DMS114 treated with DMSO at 0.1 percent for 48 hours (cell line): Measurements from ENCODE around the gene LY6G6D.
"Not testable (repeated sequence)": the region's sequence is repeated elsewhere in the genome, so short reads cannot be mapped to it uniquely, and the experiment has no call there.

ENCODE experiments used
- DNase-seq: peaks from one replicate; lab custom pipeline; 2025; ENCODE audit not compliant: unreplicated experiment; lab: John Stamatoyannopoulos, UW

Gene LY6G6D

GRCh38 chr6:31691564-31692108 is 23.5 kb upstream of the LY6G6D start:
- no peak for DNase-seq

- DNase-seq: no peak
Measured at GRCh38 chr6:31692353-31692752, 22.8 kb upstream of the LY6G6D start.

DNA sequence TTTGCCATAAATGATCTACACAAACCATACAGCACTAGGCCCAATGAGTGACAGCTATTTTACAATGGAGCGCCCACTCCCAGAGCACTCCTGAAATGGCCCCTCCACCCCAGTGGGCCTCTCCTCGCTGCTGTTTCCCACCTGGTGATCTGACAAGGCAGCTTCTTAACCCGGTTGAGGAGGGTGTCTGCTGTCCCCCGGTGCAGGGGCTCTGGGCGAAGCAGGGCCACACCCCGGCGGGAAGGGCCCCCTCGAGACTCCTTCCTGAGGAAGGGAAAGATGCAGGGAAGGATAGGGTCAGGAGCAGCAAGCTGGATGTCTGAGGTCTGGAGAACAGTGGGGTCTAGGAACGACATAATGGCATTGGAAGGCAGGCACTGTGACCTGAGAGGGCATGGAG is 22.3 kb upstream of the LY6G6D start:
- no peak for DNase-seq

DNA sequence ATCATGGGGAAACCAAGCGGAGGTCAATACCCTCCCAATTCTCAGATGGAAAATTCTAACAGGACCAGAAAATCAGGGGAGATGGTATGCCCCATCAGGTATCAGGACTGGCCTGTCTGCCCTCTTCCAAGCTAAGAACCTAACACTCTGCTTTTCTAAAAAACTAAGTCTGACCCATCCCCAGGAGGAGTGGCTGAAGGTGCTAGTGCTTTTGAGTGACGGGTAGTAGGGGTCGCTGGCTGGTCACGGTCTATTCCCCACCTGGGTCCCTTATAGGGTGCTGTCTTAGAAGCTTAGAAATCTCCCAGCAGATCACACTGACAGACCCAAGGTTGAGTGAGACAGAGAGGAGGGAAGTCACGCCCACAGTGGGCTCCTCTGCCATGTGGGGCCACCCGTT is 21.6 kb upstream of the LY6G6D start:
- DNase-seq: no peak

DNA sequence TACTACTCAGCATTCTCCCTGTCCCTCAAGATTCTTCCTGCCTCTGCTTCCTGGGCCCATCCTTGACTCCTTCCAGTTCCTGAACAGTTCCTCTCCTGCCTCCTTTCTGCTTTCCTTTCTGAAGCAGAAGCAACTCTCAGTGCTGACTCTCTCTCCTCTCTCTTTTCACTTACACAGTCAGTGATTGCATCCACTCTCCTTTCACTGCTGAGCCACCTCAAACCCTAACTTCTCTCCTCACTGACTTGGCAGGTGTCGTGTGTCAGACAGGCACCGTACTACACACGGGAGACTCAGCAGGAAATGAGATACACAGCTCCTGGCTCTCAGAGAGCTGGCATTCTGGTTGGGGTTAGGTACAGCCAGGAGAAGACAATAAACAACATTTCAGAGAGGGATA is 17.6 kb upstream of the LY6G6D start:
- no peak for DNase-seq

GRCh38 chr6:31700740-31701401 is 14.3 kb upstream of the LY6G6D start:
- no peak for DNase-seq

DNA sequence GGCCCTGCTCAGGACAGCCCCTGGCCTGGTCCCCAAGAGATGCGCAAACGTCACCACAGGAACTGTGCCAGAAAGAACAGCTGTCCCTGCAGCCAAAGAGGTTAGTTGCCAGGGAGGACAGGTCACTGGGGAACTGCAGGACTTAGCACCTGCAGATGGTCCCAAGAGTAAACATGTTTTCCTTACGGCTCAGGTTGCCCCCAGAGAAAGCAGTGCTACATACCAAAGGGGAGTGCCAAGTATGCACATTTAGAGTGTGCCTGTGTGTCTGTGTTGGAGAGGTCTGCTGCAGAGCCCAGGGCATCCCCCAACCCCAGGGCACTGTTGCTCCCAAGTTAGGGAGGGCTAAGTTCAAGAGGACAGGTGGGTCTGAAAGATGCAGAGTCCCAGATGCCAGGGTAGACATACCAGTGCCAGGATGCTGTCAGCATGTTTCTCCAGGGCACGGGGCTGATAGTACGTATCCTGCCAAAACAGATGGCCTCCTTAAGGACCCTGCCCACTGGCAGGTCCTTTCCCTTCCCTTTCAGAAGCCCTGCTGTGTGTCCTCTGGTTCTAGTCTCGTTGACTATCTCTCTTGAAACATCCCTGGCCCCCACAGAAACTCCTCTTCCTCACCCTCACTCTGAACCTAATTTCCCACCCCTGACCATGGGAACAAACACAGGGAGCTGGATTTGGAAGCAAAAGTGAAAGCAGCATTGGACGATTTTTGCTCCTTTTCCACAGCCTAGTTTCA is 13.3 kb upstream of the LY6G6D start:
- no peak for DNase-seq

- no peak for DNase-seq
Measured at GRCh38 chr6:31702405-31702818, 12.7 kb upstream of the LY6G6D start.

DNA sequence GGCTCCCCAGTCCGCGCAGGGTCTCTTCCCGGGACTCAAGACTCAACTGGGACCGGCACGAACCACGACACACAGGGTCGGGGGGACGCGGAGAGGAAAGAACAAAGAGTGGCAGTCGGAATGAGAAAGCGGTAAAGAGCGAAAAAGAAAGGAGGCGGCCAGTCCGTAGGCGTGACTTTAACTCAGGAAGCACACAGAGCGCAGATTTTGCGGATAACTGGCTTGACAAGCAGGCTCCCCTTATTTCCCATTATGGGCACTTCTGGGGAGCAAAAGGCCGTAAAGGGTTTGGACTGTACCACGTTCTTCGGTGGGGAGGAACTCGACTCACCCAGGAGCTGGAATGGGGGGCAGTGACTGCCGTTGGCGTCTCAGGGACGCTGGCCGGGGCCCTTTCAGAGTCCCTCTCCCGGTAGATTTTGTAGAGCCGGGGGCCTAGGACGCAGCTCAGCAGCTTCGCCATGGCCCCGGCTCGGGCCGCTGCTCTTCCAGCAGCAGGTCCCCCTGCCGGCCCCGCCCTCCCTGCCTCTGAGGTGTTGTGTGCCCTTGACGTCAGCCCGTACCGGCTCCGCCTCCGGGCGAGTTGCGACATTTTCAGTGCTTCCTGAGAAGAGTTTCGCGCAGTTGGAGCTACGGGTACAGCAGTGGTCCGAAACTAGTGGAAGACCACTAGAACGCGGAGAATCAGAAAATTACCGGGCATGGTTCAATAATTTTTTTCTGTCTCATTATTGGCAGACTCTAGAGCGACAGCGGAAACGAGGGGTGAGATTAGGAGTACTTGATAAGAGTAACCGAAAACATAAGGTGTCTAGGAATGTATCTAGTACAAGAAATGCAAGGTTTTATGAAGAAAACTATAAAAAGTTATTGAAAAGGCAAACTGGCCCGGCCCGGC is 12.1 kb upstream of the LY6G6D start, which contains the start of gene ABHD16A:
ABHD16A (minus strand) TSS at position 506 of the 898 bp plus-strand sequence; CDS start at position 463, 43 bp downstream.
- peak; percentile 98 for DNase-seq

DNA sequence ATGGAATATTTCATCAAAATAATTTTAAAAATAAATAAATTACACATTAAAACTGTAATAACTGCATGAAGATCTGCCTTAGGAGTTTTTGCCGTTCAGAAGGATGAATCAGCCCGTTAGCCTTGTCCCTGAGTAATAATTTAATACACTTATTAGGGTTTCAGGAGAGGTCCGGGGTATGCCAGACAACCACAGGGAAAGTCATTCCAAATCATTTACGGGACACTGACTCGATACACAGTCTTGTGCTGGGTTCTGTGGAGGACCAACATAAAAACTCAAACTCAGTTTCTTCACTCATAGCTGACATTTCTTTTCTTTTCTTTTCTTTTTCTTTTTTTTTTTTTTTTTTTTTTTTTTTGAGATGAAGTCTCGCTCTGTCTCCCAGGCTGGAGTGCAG is 9.2 kb upstream of the LY6G6D start:
- DNase-seq: no peak

- DNase-seq: no peak
Measured at GRCh38 chr6:31706599-31706998, 8.5 kb upstream of the LY6G6D start, which contains the start of gene LY6G6F. TSS of gene LY6G6F (plus strand) at chr6:31706866. CDS start at chr6:31706907, 41 bp downstream.

- no peak for DNase-seq
Measured at GRCh38 chr6:31707701-31708100, 7.4 kb upstream of the LY6G6D start.

DNA sequence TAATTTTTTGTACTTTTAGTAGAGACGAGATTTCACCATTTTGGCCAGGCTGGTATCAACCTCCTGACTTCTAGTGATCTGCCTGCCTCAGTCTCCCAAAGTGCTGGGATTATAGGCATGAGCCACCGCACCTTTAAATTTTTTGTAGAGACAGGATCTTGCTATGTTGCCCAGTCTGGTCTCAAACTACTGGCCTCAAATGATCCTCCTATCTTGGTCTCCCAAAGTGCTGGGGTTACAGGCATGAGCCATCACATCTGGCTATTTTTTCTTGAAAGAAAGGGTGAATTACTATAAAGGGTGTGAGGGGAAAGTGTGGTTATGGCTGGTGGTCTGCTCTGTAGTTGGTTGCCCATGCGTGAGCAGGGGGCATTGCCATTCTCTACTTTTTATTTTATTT is 6.9 kb upstream of the LY6G6D start:
- no peak for DNase-seq

DNA sequence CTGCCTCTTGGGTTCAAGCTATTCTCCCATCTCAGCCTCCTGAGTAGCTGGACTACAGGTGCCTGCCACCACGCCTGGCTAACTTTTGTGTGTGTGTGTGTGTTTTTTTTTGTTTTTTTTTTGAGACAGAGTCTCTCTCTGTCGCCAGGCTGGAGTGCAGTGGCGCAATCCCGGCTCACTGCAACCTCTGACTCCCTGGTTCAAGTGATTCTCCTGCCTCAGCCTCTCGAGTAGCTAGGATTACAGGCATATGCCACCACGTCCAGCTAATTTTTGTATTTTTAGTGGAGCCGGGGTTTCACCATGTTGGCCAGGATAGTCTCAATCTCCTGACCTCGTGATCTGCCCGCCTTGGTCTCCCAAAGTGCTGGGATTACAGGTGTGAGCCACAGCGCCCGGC is 6.0 kb upstream of the LY6G6D start:
- DNase-seq: not testable (repeated sequence)

GRCh38 chr6:31710523-31711219 is 4.5 kb upstream of the LY6G6D start:
- no peak for DNase-seq

DNA sequence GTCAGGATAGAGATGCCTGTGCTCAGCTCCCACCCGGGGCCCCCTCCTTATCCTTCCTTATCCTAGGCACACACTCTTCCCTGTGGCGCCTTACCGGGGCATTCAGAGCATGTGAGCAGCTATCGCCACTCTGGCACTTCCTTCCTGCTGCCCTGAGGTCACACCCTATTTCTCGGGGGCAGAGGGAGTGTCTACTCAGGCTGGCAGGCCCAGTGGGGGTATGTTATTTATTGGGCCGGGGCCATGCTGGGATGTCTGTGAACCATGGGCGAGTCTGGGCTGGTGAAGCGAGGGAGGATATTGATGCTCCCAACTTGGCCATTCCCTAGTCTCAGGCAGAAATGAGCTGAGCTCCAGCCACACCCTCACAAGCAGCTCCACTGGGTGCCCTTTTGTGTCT is 3.9 kb upstream of the LY6G6D start:
- DNase-seq: no peak

DNA sequence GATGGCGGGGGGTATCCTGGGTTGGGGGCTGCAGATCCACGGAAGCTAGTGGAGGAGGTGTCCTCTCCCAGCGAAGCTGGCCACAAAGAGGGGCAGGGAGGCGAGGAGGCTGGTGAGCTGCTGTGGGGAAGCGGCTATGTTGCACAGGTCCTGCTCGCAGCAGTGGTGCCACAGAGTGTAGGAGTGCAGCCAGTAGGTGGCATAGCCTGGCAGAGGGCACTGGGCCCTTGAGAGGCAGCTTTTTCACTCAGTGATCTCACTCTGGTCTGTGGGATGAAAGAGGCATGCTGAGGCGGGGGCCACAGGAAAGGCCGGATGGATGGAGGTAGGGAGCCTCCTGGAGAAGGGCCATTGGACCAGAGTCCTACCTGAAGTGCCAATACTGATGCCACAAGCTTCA is 2.9 kb upstream of the LY6G6D start:
- no peak for DNase-seq

GRCh38 chr6:31713465-31713864 is 1.7 kb upstream of the LY6G6D start:
- no peak for DNase-seq

DNA sequence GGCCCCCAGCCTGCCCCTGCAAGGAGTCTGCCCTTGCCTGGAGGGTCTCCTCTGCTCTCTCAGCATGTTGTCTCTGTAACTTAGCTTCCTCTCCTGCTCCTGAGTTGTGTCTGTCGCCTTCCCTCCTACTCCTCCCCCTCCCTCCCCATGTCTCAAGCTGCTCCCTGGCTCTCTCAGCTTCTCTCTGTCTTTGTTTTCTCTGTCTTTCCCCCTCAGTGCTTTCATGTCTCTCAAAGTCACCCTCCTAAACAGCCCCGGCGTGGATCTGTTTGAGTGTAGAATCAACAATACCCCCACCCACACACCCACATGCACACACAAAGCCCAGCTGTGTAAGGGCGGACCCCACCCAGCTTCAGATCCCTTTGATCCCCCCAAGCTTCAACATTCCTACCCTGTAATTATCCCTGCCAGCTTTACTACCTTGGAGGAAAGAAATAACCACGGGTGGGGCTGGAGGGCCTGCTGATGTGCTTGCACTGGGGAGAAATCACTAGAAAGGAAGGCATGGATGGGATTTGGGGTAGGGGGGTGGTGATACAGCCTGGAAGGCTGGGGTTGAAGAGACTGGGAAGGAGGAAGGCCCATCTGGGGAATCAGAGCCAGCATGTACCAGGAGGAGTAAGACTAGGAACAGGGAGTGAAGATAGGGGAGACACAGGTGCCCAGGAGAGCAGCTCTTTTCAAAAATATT is 1.0 kb upstream of the LY6G6D start:
- no peak for DNase-seq
